ENCODE measurements around the gene CREB5. TPM values are rescaled to one million over a fixed set of nuclear protein-coding genes. Genes with fewer than 3 reads are reported as not detected.

The CREB5 gene
- total RNA-seq, 4 donors from 2014 or later = 0.90 to 10.1 (median 4.9) TPM

DNA sequence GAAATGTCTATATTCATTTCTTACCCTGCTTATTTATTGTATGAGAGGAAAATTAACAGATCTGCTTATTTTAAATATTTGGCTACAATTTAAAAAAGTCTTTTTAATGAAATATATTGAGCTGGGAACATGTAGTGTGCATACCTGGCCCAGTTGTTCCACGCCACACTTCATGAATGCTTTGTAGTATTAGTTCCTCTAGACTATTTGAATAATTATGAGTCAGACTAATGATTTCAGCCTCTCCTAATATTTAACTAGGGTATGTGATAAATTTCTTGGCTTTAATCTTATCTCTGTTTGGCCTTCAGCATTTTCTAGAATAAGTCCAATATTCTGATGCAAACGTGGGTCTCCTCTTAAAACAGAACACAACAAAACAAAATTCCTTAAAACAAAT, 226.6 kb downstream of the CREB5 start:
- no peak overlapping the region for H3K4me3 ChIP-seq
- no peaks in the 10 kb centered on the region for H3K9me3 ChIP-seq
- no peak for DNase-seq
- no peak overlapping the region for H3K27ac ChIP-seq
- intact Hi-C loops (cut with DNase I; ENCODE audit: low total_unique reads) = no loop called here
- in situ Hi-C loops (cut with MboI; ENCODE audit: low sequenced_read_pairs in 4 of 4) = no loop called here
- no peak for TF ChIP-seq POLR2A (IDR thresholded peaks at IDR 0.05)
- TF ChIP-seq, protein P1, sequence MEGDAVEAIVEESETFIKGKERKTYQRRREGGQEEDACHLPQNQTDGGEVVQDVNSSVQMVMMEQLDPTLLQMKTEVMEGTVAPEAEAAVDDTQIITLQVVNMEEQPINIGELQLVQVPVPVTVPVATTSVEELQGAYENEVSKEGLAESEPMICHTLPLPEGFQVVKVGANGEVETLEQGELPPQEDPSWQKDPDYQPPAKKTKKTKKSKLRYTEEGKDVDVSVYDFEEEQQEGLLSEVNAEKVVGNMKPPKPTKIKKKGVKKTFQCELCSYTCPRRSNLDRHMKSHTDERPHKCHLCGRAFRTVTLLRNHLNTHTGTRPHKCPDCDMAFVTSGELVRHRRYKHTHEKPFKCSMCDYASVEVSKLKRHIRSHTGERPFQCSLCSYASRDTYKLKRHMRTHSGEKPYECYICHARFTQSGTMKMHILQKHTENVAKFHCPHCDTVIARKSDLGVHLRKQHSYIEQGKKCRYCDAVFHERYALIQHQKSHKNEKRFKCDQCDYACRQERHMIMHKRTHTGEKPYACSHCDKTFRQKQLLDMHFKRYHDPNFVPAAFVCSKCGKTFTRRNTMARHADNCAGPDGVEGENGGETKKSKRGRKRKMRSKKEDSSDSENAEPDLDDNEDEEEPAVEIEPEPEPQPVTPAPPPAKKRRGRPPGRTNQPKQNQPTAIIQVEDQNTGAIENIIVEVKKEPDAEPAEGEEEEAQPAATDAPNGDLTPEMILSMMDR (IDR thresholded peaks at IDR 0.05 in 4 of 5, conservative IDR thresholded peaks at IDR 0.05 in 1 of 5) = no peak
- H3K4me1 ChIP-seq = peaks cover 0 to 7% of the 10 kb centered on the region in 2 donors
- no peaks in the 10 kb centered on the region for H3K27me3 ChIP-seq
- no peak for ATAC-seq
- no peaks in the 10 kb centered on the region for H3K36me3 ChIP-seq

DNA sequence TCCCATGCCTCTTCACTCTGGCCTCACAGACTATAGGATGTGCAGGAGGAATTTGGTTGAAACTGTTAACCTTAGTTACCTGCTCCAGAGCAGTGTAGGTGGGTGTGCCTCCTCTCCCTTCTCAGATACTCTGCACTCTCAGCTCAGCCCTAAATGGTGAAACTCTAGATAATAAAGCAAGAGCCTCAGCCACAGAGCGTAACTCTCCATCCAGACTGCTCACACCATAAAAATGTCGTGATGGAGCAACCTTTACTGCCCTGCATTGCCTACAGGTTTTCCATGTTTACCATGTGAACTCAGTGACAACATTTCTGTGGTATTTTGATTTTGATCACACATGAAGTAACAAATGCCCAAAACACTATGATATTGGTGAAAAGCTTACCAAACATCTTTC, 227.7 kb downstream of the CREB5 start:
- DNase-seq = no peak
- intact Hi-C loops (cut with DNase I; ENCODE audit: low total_unique reads) (no loop called here), in situ Hi-C loops (cut with MboI; ENCODE audit: low sequenced_read_pairs in 4 of 4) (no loop called here)
- H3K27me3 ChIP-seq = no peaks in the 10 kb centered on the region
- H3K4me3 ChIP-seq = no peak overlapping the region
- no peaks in the 10 kb centered on the region for H3K9me3 ChIP-seq
- no peak for ATAC-seq
- H3K36me3 ChIP-seq = no peaks in the 10 kb centered on the region
- H3K27ac ChIP-seq = no peak overlapping the region
- TF ChIP-seq, protein P1 (IDR thresholded peaks at IDR 0.05 in 4 of 5, conservative IDR thresholded peaks at IDR 0.05 in 1 of 5) = no peak
- no peak for TF ChIP-seq POLR2A (IDR thresholded peaks at IDR 0.05)
- peaks cover 0 to 18% of the 10 kb centered on the region in 2 donors for H3K4me1 ChIP-seq

DNA sequence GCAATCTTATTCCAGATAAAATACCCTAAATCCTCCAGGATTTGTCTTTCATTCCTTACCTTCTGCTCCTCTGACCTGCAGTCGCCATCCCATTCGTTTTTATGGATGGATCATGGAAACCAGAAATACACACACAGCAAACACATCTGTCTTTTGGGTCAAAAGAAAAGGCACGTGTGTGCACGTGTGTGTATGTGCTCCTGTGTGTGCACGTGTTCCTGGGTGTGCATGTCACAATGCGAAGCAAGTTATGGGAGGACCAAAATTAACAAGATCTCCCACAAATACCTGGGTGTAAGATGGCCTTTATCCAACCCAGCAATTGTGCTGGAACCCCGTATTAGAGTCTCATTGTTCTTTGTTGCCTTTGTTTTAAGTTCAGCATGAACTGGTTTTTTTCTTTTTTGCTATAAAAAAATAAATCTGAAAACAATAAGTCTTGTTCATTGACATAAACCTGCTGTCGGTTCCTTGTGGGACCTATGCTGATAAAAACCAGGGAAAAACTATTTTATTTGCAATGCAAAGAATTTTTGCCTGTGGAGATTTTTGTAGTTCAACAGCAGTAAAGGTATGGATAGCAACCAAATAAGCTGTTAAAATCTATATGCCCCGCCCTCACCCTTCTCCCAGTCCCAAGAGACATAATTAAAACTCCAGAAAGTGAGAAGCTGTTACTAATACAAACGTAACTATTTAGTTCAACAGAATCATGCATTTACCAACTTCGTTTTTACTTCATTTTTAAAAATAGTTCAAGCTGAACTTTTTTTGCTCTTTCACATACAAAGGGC, 229.6 kb downstream of the CREB5 start:
- in situ Hi-C loops (cut with MboI; ENCODE audit: low sequenced_read_pairs in 4 of 4) = no loop called here
- Histone ChIP-seq H3K27me3 (no peaks in the 10 kb centered on the region), H3K4me3 (no peak overlapping the region), H3K4me1 (peaks cover 4 to 25% of the 10 kb centered on the region in 2 donors), H3K9me3 (no peaks in the 10 kb centered on the region), H3K27ac (no peak overlapping the region), H3K36me3 (no peaks in the 10 kb centered on the region)
- DNase-seq = no peak
- TF ChIP-seq POLR2A (IDR thresholded peaks at IDR 0.05) = no peak
- TF ChIP-seq, protein P1 (IDR thresholded peaks at IDR 0.05 in 4 of 5, conservative IDR thresholded peaks at IDR 0.05 in 1 of 5) = no peak
- ATAC-seq = no peak
- intact Hi-C loops (cut with DNase I; ENCODE audit: low total_unique reads) = no loop called here

DNA sequence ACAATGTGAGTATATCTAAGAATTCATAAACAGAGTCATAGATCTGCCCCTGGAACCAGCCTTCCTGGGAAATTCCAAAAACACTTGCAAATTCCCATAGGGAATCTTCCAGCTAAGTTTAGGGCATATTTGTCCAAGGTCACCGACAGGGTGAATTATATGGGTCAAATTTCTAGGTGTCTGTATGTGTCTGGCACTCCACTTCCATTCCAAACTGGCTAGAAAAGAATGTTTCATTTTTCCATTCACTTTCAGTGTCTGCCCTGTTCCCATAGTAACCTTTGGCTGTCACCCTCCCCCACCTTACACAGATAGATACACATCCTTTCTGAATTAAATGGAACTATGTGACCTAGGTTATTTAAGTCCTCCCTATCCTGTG, 230.9 kb downstream of the CREB5 start:
- intact Hi-C loops (cut with DNase I; ENCODE audit: low total_unique reads) = no loop called here
- DNase-seq (no peak), ATAC-seq (no peak)
- no peak for TF ChIP-seq POLR2A (IDR thresholded peaks at IDR 0.05)
- in situ Hi-C loops (cut with MboI; ENCODE audit: low sequenced_read_pairs in 4 of 4) = no loop called here
- Histone ChIP-seq H3K4me3 (no peak overlapping the region), H3K27ac (no peak overlapping the region), H3K27me3 (no peaks in the 10 kb centered on the region), H3K9me3 (no peaks in the 10 kb centered on the region), H3K4me1 (peaks cover 4 to 28% of the 10 kb centered on the region in 2 donors), H3K36me3 (no peaks in the 10 kb centered on the region)

DNA sequence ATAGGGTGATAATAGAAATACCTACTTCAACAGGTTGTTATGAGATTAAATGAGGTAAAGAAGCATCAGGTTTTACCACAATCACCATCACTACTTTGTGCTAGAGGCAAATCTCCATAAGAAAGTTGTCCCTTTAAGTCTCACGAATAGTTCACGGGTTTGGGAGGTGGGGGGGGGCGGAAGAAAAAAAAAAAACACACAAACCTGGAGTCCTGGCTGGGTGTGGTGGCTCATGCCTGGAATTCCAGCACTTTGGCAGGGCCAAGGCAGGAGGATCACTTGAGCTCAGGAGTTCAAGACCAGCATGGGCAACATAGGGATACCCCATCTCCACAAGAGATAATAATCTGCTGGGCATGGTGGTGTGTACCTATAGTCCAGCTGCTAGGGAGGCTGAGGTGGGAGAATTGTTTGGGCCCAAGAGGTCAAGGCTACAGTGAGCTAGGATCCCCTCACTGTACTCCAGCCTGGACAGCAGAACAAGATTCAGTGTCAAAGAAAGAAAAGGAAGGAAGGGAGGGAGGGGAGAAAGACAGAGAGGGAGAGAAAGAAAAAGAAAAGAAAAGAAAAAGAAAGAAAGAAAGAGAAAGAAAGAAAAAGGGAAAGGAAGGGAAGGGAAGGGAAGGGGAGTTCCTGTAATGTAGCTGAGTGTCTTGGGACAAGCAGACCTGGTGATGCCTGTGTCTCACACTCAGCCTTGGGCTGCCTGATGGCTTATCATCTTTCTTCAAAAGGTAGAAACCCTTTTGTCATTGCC, 231.4 kb downstream of the CREB5 start:
- ATAC-seq = no peak
- no peaks in the 10 kb centered on the region for H3K36me3 ChIP-seq
- no peak overlapping the region for H3K4me3 ChIP-seq
- intact Hi-C loops (cut with DNase I; ENCODE audit: low total_unique reads) (no loop called here), in situ Hi-C loops (cut with MboI; ENCODE audit: low sequenced_read_pairs in 4 of 4) (no loop called here)
- TF ChIP-seq, protein P1 (IDR thresholded peaks at IDR 0.05 in 4 of 5, conservative IDR thresholded peaks at IDR 0.05 in 1 of 5) = no peak
- no peak for TF ChIP-seq POLR2A (IDR thresholded peaks at IDR 0.05)
- H3K27me3 ChIP-seq = no peaks in the 10 kb centered on the region
- no peaks in the 10 kb centered on the region for H3K9me3 ChIP-seq
- H3K27ac ChIP-seq = no peak overlapping the region
- no peak for DNase-seq
- peaks cover 4 to 28% of the 10 kb centered on the region in 2 donors for H3K4me1 ChIP-seq

Measured in gastrocnemius medialis (tissue), 4 donors.